Activated naive CD4-positive, alpha-beta T cell treated with anti-CD3 and anti-CD28 coated beads, Interleukin-2, amount 50 U/mL, for 16 hours (primary cell): Measurements from ENCODE around the gene ADGRG7.

Experiments
- DNase-seq: peaks from one replicate; pipeline ENCODE4 v3.0.0-alpha.2; 2020

Gene ADGRG7

DNA sequence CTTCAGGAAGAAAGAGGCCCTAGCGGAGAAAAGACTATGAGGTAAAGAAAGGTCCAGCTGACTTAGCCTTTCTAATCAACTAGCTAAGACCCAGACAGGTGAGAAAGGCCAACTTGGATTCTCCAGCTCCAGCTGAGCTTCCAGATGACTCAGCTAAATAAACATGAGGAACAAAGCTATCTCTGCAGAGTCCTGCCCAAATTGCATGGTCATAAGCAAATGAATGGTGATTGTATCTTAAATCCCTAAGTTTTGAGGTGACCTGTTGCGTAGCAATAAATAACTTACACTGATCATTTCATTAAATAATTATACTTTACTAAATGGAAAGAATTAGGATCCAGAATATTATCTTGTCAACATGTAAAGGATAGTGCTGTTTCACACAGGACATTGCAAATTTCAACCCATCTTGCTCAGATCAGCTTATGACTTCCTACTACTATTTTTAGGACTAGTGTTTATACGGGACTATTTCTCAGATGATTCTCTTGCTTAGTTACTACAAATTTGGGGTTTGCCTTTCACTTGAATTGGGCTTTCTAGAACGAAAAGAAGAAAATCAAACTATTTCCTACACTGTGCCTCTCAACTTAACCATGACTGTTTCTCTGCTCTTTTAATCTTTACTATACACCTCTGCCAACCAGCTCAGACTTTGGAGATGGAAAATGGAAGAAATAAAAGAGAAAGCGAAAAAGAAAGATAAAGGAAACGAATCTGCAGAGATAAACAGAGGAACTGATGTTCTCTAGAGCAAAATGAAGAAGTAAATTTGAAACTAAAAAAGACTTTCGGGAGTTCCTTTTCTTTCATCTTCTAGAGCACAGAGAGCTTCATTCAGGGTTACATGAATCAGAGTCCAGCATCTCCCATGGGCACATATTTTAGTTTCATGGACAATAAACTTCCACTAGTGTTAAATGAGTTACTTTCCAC is 6.6 kb upstream of the ADGRG7 start:
- DNase-seq = no peak

DNA sequence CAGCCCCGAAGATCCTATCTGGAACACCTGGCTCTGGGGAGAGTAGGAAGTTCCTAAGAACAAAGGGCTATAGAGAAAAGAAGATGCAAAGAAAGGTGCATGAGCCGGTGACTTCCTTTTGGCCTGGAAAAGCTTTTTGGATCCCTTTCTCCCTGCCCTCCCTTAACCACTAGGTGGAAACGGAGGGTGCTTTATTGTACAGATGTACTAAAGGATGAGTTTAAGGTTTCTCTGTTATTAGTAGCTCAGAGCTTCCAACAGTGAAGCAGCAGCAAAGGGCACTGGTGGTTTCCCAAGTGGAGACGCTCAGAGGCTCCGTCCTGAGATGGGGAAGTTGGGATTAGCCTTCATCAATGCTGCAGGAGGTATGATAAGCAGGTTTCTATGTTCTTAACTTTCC is 5.9 kb upstream of the ADGRG7 start:
- DNase-seq = no peak

DNA sequence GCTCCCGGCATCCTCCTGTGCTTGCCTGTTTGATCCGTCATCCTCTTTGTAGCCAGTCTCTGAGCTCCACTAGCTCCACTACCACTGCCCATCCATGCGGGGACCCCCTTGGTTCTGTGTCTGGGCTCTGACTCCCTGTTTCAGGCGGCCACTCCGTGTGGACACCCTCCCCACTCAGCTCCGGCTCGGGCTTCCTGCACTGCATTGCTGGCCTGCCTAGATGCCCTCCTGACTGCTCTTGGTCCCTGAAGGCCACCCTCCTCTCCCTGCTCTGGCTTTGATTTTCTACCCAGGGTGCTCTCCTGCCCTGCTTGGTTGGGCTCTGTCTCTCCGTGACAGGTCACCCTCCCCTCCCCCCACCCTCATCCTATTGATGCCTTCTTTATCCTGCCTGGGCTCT is 4.0 kb upstream of the ADGRG7 start:
- no peak for DNase-seq

DNA sequence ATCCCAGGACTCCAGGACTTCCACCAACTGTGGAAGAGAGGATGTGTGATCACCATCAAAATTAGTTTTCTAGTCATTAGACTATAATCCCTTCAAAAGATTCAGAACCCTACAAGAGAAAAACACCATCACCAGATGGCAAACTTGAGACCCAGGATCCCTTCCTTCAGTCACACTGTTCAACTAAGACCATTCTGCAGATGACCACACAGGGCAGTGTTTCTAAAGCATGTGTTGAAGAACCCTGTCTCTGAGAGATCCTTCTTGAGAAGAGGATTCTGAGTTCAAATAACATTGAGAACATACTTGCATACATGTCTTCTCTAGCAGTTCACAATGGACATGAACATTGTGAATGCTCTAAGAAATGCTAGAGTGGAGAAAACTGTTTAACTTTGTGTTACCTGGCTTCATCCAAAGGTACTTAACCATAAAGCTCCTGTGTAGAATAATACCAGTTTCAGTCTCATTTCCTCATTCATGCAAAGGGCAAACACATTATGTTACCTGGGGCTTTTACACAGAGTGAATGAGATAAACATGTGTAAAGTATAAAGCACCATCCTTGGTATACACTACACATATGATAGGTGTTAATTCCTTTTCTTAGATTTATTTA is 2.4 kb upstream of the ADGRG7 start:
- no peak for DNase-seq

DNA sequence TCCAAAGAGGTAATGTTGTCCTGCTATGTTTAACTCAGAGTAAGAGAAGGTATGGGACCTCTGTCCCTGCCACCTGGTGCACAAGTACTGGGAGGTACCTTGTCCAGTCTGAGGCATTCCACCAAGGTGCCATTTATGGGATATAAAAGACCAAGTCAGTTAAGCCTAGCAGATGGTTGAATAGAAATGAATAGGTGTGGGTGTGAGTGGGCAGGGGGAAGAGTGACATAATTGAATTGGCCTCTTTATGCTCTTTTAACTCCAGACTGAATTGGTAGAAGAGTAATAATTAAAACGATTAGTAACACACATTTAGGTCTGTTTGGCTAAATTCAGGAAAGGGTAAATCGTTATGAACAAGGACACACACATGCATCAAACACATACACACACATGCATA is 562 bp downstream of the ADGRG7 start:
- DNase-seq = no peak

DNA sequence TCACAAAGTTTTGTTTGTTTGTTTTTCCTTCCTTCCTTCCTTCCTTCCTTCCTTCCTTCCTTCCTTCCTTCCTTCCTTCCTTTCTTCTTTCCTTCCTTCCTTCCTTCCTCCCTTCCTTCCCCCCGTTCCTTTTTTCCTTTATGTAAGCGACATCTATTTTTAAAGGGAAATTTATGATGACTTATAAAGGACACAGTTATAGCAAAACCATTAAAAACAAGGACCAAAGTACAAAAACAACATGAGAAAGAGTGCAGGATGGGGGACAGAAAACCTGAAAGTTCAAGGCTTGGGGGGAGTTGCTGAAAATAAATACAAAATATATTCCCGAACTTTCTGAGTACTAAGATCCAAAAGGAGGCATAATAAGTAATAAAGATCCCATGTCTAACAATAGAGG is 1.8 kb downstream of the ADGRG7 start:
- no peak for DNase-seq

DNA sequence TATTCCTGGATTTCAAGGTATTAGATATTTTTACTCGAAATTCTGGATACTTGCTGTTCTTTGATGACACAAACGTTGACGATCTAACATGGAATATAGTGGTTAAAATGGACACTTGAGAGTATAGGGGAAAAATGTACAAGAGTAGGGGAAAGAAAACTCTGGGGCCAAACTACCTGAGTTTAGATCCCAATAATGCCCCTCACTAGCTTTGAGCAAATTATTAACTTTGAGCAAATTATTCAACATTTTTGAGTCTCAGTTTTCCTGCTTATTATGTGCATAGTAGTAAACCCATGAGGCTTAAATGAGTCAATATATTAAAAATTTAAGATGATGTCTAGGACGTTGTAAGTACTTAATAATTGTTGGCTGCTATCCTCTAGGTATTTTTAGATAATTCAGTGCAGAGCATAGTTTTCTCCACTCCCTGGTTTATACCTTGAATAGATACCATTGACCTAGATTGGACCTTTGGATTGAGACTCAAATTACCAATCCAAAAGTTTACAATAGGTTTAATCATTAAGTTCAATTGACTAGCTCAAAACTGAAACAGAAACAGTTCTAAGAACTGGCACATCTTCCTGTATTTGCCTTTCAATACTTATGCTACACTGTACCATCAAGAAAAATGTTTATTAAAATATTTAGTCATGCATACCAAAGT is 4.5 kb downstream of the ADGRG7 start:
- no peak for DNase-seq

DNA sequence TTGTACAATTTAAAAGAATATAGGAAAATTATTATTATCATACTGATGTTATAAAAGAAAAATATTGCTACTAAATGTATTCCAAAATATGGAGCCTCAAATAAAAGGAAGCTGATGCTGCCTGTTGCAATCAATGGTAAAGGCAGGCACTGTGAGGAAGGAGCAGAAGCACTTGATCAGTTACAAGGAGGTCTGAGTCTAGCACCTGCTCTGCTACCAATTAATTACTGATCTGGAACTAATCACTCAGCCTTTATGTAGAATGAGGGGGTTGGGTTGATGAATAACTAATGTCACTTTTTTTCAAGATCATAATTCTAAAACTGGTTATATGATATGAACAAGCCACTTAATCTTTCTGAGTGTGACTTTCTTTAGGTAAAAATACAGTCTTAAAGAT is 5.5 kb downstream of the ADGRG7 start:
- no peak for DNase-seq

DNA sequence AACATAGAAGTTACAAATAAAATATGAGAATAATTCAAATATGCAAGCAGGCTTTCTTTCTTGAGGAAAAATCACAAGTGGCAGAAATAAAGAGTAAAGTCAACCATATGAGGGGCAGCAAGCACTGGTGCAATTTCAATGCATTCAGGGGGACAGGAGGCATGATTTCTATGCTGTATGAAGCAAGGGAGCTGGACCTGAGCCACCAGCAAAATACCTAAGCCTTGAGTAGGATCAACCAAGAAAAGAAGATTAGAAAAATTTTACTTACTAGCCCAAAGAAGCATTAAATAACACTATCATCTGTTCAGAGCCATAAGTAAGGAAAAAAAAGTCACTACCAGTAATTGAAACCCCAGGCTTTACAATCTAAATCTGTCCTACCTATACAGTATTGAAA is 6.3 kb downstream of the ADGRG7 start:
- no peak for DNase-seq

DNA sequence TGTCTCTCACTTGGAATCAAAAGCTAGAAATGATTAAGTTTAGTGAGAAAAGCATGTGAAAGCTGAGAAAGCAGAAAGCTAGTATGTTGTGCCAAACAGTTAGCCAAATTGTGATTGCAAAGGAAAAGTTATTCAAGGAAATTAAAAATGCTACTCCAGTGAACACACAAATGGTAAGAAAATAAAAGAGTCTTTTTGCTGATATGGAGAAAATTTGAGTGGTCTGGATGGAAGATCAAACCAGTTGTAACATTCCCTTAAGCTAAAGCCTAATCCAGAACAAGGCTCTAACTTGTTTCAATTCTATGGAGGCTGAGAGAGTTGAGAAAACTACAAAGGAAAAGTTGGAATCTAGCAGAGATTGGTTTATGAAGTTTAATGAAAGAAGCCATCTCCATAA is 11.8 kb downstream of the ADGRG7 start:
- DNase-seq = no peak

DNA sequence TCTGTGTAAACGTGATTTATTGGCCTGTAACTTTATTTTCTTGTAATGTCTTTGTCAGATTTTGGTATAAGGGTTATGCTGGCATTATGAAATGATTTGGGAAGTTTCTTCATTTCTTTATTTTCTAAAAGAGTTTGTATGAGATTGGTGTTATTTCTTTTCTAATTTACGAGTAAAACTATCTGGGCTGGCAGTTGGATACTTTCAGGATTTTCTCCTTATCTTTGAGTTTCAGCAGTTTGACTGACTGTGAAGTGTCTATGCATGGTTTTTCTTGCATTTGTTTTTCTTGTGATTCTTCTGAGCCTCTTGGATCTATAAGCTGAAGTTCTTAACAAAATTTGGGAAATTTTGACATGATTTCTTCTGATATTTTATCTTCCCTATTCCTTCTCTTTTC is 18.1 kb downstream of the ADGRG7 start:
- no peak for DNase-seq

DNA sequence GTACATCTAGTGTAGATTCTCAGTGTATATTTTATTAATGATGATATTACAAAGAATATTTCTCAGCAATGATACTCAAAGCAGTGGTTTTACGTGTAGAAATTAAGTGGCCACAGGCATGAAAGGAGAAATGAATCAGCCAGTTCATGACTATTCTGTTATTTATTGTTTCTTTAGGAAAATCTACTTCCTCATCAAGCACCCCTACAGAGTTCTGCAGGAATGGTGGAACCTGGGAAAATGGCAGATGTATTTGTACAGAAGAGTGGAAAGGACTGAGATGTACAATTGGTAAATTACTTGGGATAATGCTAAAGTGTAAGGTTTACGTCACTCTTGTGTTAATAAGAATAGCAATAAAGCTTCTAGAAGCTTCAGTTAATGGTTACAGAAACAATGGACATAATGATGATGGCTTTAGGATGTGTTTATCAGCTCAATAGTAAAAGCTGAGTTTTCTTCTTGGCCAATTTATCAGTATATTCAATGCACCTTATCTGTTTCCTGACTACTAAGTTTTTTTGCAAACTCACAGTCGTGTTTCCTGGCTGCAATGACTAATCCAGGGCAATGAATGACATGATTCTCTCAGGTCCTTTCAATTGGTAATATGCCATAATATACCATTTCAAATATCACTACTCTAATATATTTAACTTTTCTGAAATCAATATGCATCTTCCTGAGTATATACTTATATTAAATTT is 20.2 kb downstream of the ADGRG7 start:
- DNase-seq = no peak

DNA sequence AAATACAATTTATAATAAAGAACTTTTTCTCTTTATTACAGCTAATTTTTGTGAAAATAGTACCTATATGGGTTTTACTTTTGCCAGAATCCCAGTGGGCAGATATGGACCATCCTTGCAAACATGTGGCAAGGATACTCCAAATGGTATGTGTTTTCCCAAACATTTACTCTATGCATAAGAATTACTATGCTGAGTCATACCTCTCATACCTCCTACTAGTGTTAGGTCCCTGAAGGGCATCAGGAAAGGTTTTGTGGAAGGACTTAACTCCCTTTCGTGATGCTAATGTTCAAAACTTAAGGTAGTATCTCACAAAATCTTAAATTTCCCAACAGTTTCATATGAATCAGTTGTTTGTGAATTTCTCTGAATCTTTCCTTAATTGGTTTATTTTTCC is 21.3 kb downstream of the ADGRG7 start:
- no peak for DNase-seq

DNA sequence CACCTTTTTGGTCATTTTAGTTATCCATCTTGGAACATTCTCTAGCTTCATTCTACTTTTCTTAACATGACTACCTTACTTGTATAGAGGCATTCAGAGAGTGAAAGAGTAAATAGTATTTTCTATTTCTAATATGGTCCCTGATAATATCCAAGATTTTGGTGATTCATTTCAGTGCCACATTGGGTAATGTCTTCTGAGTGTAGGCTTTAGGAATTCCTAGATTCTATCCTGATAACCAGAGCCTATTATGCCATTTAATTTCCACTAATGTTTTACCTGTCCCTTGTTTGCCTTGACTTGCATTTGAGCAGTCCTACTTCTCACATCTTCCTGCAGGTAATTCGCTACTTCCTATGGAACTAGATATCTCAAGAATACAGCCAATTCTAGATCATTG is 21.8 kb downstream of the ADGRG7 start:
- DNase-seq = no peak

DNA sequence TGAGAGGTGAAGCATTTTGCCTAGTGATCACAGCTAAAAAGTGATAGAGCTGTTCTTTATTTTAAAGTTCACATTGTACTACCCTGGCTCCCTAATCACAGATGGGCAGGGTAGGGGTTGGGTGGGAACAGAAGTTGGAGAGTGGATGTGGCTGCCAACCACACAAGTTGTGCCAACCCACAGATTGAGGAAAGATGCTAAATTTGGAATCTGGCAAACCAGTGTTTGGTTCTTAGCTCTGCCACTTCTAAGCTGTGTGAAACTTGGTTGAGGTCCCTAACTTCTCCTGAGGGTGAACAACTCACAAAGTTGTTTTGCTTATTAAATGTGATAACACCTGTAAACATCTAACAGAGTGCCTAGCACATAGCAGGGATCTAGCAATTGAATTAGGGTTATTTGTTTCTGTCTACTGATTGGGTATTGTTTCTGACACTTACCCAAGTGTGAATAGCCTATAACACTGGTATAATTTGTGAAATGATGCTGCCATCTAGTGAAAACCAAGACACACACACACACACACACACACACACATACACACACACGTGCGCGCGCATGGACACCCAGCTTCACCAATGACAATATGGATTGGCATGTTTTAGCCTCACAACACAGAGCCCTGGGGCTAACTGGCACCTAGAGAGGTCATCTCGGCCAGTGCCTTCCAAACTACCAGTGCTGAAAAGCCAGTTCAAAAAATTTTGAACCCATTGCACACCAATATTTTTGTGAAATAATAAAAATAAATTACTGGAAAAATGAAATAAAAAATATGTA is 25.3 kb downstream of the ADGRG7 start:
- DNase-seq = peak; percentile 14

DNA sequence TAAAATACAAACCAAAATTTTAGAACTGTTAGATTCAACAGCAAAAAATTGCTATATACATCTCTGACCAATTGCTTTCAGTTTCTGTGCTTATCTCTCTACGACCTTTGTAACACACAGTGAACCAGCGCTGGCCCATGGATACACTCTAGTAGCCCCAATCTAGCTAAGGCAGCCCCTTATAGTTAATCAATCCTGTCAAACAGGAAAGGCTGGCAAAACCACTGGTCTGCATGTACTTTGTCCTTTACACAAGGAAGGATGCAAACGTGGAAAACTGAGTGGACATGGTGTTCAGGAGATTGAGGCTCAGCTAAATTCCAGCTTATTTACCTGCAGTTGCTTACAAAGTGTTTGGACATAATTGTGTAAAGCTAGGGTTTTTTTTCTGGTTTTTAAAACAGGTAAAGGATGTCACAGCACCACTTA is 25.9 kb downstream of the ADGRG7 start:
- no peak for DNase-seq

DNA sequence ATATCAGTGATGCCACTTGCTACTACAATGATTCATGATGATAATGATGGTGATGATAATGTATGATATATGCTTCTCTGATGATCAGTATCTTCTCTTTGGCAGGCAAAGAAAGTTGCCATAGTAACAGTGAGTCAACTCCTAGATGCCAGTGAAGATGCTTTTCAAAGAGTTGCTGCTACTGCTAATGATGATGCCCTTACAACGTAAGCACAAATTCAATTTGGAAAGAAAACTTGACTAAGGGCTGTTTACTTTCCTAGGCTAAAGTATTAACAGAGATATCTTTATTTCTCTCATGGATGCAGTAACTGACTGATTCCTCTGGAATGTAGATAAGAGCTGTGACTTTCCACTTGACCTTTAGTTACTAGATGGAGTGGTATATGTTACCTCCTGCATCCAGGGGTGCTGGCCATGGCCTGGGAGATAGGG is 27.8 kb downstream of the ADGRG7 start:
- DNase-seq = no peak

DNA sequence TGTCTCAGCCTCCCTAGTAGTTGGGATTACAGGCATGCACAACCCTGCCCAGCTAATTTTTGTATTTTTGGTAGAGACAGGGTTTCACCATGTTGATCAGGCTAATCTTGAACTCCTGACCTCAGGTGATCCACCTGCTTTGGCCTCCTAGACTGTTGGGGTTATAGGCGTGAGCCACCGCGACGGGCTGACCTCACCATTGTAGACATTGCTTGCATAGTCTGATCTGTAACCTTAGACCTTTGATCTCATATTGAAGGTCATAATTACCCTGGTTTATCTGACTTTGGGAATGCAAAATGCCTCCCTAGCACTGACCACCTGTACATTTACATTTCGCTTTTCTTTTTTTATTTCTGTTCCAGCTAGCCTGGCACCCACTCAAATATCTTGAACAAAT is 31.2 kb downstream of the ADGRG7 start:
- DNase-seq = no peak

DNA sequence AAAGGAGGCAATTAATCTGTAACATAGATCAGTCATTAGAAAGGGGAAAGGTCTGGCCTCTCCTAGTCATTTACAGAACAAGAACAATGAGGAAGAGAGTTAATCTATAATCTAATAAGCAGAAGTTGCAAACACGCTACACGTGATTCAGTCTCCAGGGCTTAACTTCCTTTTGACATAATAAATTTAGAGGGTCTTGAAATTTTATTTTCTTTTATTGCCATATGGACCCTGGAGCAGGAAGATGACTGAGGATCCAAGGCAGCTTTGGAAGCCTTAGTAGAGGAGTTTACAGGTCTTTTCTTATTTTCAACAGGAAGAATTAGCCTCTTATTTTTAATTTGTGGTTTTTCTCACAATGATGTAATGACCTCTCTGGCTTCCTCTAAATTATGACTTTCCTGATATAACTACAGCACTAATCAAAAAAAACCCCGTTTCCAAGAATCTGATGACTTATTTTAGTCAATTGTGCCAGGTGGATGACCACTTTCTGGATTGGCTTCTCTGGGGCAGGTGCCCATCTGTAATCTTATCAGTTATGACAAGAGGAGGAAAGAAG is 32.2 kb downstream of the ADGRG7 start:
- DNase-seq = no peak

DNA sequence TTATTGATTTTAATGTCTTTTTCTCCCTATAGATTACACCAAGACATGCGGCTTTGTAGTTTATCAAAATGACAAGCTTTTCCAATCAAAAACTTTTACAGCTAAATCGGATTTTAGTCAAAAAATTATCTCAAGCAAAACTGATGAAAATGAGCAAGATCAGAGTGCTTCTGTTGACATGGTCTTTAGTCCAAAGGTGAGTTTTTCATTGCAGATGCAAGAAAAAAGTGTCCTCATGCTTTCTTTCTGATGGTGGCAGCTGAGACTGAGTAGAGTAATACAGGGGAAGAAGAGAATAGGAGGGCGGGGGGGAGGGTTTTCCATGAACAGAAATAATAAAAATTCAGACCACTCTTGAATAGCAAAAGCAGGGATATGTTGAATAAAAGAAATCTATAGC is 36.5 kb downstream of the ADGRG7 start:
- DNase-seq = no peak

DNA sequence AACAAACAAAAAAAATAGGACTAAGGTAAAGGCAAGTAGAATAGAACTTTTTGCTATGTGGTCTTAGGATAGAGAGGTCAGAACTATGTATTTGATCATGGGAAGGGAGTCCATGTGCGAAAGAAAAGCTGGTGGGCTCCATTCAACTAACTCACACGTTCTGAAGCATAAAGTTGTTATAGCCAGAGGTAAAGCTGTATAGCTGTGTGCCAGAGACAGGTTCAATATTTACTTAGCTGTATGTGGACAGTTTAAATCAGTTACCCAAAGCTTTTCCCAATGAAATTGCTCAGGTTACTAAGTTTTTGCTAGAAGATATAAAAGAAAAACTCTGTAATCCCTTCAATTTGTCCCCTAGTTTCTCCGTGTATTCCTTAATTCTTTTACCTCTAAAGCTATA is 37.8 kb downstream of the ADGRG7 start:
- DNase-seq = no peak

DNA sequence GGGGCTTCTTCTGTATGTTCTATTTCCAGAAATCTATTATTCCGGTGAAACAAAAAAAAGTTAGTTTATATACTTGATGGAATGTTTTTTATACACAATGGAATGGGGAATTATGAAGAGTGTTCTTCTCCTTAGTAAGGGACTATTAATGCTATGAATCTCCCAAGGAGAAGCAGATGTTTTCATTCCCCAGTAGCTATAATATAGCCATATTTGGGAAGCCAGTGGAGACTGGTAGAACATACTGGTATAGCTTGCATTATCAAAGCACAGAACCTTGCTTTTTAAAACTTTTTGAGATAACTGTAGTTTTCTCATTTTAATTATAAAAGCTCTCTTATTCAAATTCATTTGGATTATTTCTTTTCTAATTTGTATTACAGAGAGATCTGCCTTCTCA is 38.3 kb downstream of the ADGRG7 start:
- no peak for DNase-seq
